Hematopoietic multipotent progenitor cell treated with erythropoietin and hydrocortisone succinate and interleukin-3 and kit ligand, for 4 days (in vitro differentiated cells): ENCODE data around the gene MAL.
A peak's percentile ranks its signal among the peaks of the same experiment; 100 is the strongest.

Experiments used
- DNase-seq: peaks from one replicate; pipeline ENCODE4 v3.0.0-alpha.2; 2015

MAL gene

GRCh38 chr2:95025406-95026319 is at the start of gene MAL:
TSS of gene MAL (plus strand) at chr2:95025708. CDS start at chr2:95025793, 85 bp downstream.
- peak; percentile 41 for DNase-seq

- DNase-seq = no peak
Observed at GRCh38 chr2:94977826-94978225, 47.7 kb upstream of the MAL start.

GRCh38 chr2:94978917-94979316 is 46.6 kb upstream of the MAL start:
- no peak for DNase-seq

GRCh38 chr2:94979406-94980375 is 45.8 kb upstream of the MAL start:
- DNase-seq = no peak

- DNase-seq = no peak
Observed at GRCh38 chr2:94980406-94980805, 45.1 kb upstream of the MAL start.

- no peak for DNase-seq
Observed at GRCh38 chr2:94982156-94982555, 43.4 kb upstream of the MAL start.

- no peak for DNase-seq
Observed at GRCh38 chr2:94982675-94983074, 42.8 kb upstream of the MAL start.

GRCh38 chr2:94984964-94985575 is 40.4 kb upstream of the MAL start:
- no peak for DNase-seq

- no peak for DNase-seq
Observed at GRCh38 chr2:94985636-94986035, 39.9 kb upstream of the MAL start.

GRCh38 chr2:94986392-94986963 is 39.0 kb upstream of the MAL start:
- DNase-seq = peak; percentile 78

GRCh38 chr2:94987074-94988020 is 38.2 kb upstream of the MAL start:
- peak; percentile 17 for DNase-seq

- DNase-seq = no peak
Observed at GRCh38 chr2:94990956-94991355, 34.6 kb upstream of the MAL start.

- DNase-seq = no peak
Observed at GRCh38 chr2:94992360-94992759, 33.1 kb upstream of the MAL start.

- no peak for DNase-seq
Observed at GRCh38 chr2:94993176-94994062, 32.1 kb upstream of the MAL start.

GRCh38 chr2:94994063-94994913 is 31.2 kb upstream of the MAL start:
- no peak for DNase-seq

GRCh38 chr2:94994914-94995552 is 30.5 kb upstream of the MAL start:
- DNase-seq = no peak

- no peak for DNase-seq
Observed at GRCh38 chr2:94995553-94996304, 29.8 kb upstream of the MAL start.
